OCI-LY3 (cell line): Measurements from ENCODE around the gene INTS2.

Experiments
- EZH2phosphoT487 ChIP-seq: fragments of 200-600 bp; shearing (Covaris generic); IDR thresholded peaks from 2 replicates; pipeline ENCODE4 v1.6.1; 2018; ENCODE audit warnings: antibody characterized with exemption, mixed run types, low read depth
- TF ChIP-seq, protein P1 (sequence below): fragments of 200-600, 300-600 bp; sonication (generic); IDR thresholded peaks from 2 replicates; pipeline ENCODE4 v1.5.1; 2014; ENCODE audit warnings: antibody characterized with exemption, low read length, low read depth

DNA sequence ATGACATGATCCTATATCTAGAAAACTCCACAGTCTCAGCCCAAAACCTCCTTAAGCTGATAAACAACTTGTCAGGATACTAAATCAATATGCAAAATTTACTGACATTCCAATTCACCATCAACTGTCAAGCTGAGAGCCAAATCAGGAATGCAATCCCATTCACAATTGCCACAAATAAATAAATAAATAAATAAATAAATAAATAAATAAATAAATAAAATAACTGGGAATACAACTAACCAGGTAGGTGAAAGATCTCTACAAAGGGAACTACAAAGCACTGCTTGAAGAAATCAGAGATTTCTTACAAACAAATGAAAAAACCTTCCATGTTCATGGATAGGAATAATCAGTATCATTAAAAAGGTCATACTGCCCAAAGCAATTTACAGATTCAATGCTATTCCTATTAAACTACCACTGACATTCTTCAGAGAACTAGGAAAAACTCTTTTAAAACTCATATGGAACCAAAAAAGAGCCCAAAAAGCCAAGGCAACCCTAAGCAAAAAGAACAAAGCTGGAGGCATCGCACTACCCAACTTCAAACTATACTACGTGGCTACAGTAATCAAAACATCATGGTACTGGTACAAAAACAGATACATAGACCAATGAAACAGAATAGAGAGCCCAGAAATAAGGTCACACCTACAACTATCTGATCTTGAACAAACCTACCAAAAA is 102.2 kb downstream of the INTS2 start:
- TF ChIP-seq, protein P1, sequence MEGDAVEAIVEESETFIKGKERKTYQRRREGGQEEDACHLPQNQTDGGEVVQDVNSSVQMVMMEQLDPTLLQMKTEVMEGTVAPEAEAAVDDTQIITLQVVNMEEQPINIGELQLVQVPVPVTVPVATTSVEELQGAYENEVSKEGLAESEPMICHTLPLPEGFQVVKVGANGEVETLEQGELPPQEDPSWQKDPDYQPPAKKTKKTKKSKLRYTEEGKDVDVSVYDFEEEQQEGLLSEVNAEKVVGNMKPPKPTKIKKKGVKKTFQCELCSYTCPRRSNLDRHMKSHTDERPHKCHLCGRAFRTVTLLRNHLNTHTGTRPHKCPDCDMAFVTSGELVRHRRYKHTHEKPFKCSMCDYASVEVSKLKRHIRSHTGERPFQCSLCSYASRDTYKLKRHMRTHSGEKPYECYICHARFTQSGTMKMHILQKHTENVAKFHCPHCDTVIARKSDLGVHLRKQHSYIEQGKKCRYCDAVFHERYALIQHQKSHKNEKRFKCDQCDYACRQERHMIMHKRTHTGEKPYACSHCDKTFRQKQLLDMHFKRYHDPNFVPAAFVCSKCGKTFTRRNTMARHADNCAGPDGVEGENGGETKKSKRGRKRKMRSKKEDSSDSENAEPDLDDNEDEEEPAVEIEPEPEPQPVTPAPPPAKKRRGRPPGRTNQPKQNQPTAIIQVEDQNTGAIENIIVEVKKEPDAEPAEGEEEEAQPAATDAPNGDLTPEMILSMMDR = no peak
- TF ChIP-seq EZH2phosphoT487 = no peak
